Endodermal cell (in vitro differentiated cells): ENCODE measurements around the gene FCSK. TPM values are rescaled to one million over a fixed set of nuclear protein-coding genes. Genes with fewer than 3 reads are reported as not detected.

Experiments used
- DNase-seq: peaks from one replicate; pipeline ENCODE4 v3.0.0-alpha.2; 2017
- H3K27ac ChIP-seq: 2 replicates; pipeline ENCODE4 v1.5.1; 2013; ENCODE audit warnings: mild to moderate bottlenecking, low read depth, low read length, moderate library complexity
- H3K27me3 ChIP-seq: 2 replicates; pipeline ENCODE4 v1.6.1; 2013; ENCODE audit warnings: mild to moderate bottlenecking, low read length, moderate library complexity; ENCODE audit not compliant: insufficient read depth, control insufficient read depth, poor library complexity, severe bottlenecking
- H3K36me3 ChIP-seq: 2 replicates; pipeline ENCODE4 v1.7.0; 2013; ENCODE audit warnings: mild to moderate bottlenecking, low read length, moderate library complexity; ENCODE audit not compliant: control insufficient read depth, insufficient read depth
- H3K4me1 ChIP-seq: one replicate; pipeline ENCODE4 v1.7.0; 2013; ENCODE audit warnings: low read length; ENCODE audit not compliant: control insufficient read depth, insufficient read depth
- H3K4me3 ChIP-seq: 2 replicates; pipeline ENCODE4 v1.5.1; 2013; ENCODE audit warnings: mild to moderate bottlenecking, low read length, moderate library complexity
- H3K9ac ChIP-seq: 2 replicates; pipeline ENCODE4 v1.6.1; 2013; ENCODE audit warnings: mild to moderate bottlenecking, low read length, moderate library complexity; ENCODE audit not compliant: poor library complexity, severe bottlenecking; ENCODE audit errors: extremely low read depth
- H3K9me3 ChIP-seq: 2 replicates; pipeline ENCODE4 v1.6.1; 2013; ENCODE audit warnings: mild to moderate bottlenecking, low read length, moderate library complexity; ENCODE audit not compliant: control insufficient read depth
- H3K27ac Mint-ChIP-seq: 2 replicates; pipeline ENCODE4 v1.8.0; 2020; ENCODE audit warnings: mixed read lengths
- H3K27me3 Mint-ChIP-seq: 2 replicates; pipeline ENCODE4 v1.8.0; 2021; ENCODE audit warnings: mild to moderate bottlenecking, mixed read lengths; ENCODE audit not compliant: insufficient read depth
- H3K36me3 Mint-ChIP-seq: 2 replicates; pipeline ENCODE4 v1.8.0; 2020; ENCODE audit warnings: low read depth, mixed read lengths
- H3K4me1 Mint-ChIP-seq: 2 replicates; pipeline ENCODE4 v1.8.0; 2020; ENCODE audit warnings: mixed read lengths
- H3K4me3 Mint-ChIP-seq: 2 replicates; pipeline ENCODE4 v1.8.0; 2020; ENCODE audit warnings: mild to moderate bottlenecking, moderate library complexity, mixed read lengths
- H3K9me3 Mint-ChIP-seq: 2 replicates; pipeline ENCODE4 v1.8.0; 2020; ENCODE audit warnings: mild to moderate bottlenecking, mixed read lengths
- WGBS, 2 experiments: methylation state at CpG; one replicate each; pipeline versions ENCODE4 v1.1.5 to v1.1.7; 2013; ENCODE audit warnings: missing lambda C conversion rate in 2 of 2, mixed read lengths in 1 of 2; ENCODE audit not compliant: insufficient coverage in 1 of 2, insufficient read length in 1 of 2; 5-methylcytosine and 5-hydroxymethylcytosine counted together
- total RNA-seq, 2 donors: library from RNA; stranded (reverse); fragmentation: NEBNext Ultra II Directional in 1 of 2; extraction: Animal tissue kit (Norgen Biotek cat#: 25700) in 1 of 2; gene quantifications; 2 replicates in 1 of 2; 3 replicates in 1 of 2; pipeline ENCODE4 v1.2.1, GENCODE V29; 2021
- TF ChIP-seq, protein P1 (sequence below): fragments of 200-600 bp; sonication (generic); conservative IDR thresholded peaks from 2 replicates; pipeline ENCODE4 v1.5.0; 2021; ENCODE audit warnings: antibody characterized with exemption, mild to moderate bottlenecking

The FCSK gene
- total RNA-seq, 2 donors from 2014 or later: 18.7 to 19.5 TPM

DNA sequence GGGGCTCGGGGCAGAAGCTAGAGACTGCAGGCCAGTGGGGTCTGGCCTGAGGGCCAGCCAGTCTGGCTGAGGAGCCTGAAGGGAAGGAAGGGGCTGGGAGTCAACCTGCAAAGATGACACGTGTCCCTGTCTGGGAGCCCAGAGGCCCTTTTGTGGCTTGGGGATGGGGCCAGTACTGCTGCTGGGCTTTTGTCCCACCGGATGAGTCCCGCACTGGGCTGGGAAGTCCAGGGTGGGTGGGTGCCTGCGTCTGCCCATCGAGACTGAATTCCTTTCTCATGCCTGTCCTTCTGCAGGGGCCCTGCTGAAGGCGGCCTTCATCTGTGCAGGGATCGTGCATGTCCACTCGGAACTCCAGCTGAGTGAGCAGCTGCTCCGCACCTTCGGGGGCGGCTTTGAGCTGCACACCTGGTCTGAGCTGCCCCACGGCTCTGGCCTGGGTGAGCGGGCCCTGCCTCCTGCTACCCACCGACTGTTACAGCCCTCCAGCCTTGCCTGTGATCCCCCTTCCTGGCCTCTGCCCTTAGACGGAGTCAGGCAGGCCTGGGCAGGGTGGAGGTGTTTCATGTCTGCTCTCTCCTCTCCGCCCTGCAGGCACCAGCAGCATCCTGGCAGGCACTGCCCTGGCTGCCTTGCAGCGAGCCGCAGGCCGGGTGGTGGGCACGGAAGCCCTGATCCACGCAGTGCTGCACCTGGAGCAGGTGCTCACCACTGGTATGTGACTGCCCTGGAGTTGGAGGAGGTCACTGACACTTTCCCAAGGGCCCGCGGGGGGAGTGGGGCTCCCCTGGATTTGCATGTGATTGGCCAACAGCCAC is 20.9 kb downstream of the FCSK start:
- no peaks in the 10 kb centered on the region for H3K27me3 Mint-ChIP-seq
- peak; percentile 53 for DNase-seq
- Histone ChIP-seq H3K27ac (no peak overlapping the region), H3K4me3 (no peak overlapping the region), H3K4me1 (no peaks in the 10 kb centered on the region), H3K9me3 (no peaks in the 10 kb centered on the region), H3K27me3 (no peaks in the 10 kb centered on the region), H3K36me3 (peaks cover 5% of the 10 kb centered on the region), H3K9ac (no peak overlapping the region)
- no peaks in the 10 kb centered on the region for H3K9me3 Mint-ChIP-seq
- no peak overlapping the region for H3K27ac Mint-ChIP-seq
- no peak overlapping the region for H3K4me3 Mint-ChIP-seq
- TF ChIP-seq, protein P1, sequence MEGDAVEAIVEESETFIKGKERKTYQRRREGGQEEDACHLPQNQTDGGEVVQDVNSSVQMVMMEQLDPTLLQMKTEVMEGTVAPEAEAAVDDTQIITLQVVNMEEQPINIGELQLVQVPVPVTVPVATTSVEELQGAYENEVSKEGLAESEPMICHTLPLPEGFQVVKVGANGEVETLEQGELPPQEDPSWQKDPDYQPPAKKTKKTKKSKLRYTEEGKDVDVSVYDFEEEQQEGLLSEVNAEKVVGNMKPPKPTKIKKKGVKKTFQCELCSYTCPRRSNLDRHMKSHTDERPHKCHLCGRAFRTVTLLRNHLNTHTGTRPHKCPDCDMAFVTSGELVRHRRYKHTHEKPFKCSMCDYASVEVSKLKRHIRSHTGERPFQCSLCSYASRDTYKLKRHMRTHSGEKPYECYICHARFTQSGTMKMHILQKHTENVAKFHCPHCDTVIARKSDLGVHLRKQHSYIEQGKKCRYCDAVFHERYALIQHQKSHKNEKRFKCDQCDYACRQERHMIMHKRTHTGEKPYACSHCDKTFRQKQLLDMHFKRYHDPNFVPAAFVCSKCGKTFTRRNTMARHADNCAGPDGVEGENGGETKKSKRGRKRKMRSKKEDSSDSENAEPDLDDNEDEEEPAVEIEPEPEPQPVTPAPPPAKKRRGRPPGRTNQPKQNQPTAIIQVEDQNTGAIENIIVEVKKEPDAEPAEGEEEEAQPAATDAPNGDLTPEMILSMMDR: no peak
- H3K4me1 Mint-ChIP-seq: peaks cover 3% of the 10 kb centered on the region
- WGBS, 2 experiments: 93 to 94% methylated on average over 15 to 24 of the region's 24 CpGs
- peaks cover 2% of the 10 kb centered on the region for H3K36me3 Mint-ChIP-seq

DNA sequence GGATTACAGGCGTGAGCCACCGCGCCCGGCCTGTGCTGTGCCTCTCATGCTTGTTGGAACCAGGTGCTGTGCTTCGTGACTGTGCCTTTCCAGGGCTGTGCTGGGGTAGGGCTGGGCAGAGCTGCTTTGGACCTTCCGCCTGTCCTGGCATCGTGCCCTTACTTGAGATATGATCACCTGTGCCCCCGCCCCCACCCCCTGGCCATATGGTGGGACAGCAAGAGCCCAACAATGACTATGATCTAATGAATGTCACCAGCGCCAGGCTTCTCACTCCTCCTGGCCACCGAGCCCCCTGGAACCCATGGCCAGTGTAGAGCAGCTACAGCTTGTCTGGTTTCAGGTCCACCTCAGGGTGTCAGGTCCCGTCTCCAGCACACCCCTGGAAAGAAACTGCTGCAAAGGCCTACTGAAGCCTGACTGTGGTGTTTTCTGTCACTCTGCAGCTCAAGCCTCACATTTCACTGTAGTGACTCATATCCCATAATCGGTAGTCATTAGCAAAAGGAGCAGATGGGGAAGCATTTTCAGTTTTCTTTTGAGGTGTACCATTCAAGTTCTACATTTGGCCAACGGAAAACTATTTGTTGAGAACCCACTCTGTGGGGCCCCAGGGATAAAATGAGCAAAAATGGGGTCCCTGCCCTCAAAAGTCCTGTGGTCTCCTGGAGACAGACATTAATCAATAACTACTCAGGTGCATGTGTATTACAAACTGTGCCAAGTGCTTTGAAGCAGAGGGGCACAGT is 22.1 kb downstream of the FCSK start:
- Histone ChIP-seq H3K27me3 (no peaks in the 10 kb centered on the region), H3K9me3 (no peaks in the 10 kb centered on the region), H3K4me1 (no peaks in the 10 kb centered on the region), H3K4me3 (no peak overlapping the region), H3K9ac (no peak overlapping the region), H3K27ac (no peak overlapping the region), H3K36me3 (peaks cover 16% of the 10 kb centered on the region)
- Mint-ChIP-seq H3K9me3 (no peaks in the 10 kb centered on the region), H3K4me1 (no peaks in the 10 kb centered on the region), H3K4me3 (no peak overlapping the region), H3K27ac (no peak overlapping the region), H3K27me3 (no peaks in the 10 kb centered on the region), H3K36me3 (peaks cover 12% of the 10 kb centered on the region)
- no peak for DNase-seq
- TF ChIP-seq, protein P1: no peak
- 91 to 92% methylated on average over 9 to 13 of the region's 13 CpGs for WGBS, 2 experiments

DNA sequence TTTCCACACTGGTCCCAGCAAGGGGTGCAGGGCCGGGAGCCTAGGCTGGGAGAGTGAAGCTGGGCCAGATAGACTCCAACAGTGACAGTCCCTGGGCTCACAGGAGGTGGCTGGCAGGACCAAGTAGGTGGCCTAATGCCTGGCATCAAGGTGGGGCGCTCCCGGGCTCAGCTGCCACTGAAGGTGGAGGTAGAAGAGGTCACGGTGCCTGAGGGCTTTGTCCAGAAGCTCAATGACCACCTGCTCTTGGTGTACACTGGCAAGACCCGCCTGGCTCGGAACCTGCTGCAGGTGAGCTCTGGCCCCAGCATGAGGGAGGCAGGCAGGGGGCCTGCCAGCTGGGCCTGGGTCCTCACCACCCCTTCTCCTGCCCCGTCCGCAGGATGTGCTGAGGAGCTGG is 23.8 kb downstream of the FCSK start:
- no peak for DNase-seq
- Histone ChIP-seq H3K9ac (no peak overlapping the region), H3K27ac (no peak overlapping the region), H3K4me1 (no peaks in the 10 kb centered on the region), H3K9me3 (no peaks in the 10 kb centered on the region), H3K36me3 (peaks cover 24% of the 10 kb centered on the region), H3K4me3 (no peak overlapping the region), H3K27me3 (no peaks in the 10 kb centered on the region)
- TF ChIP-seq, protein P1: no peak
- WGBS, 2 experiments: 90 to 92% methylated on average over 3 to 8 of the region's 8 CpGs
- Mint-ChIP-seq H3K9me3 (no peaks in the 10 kb centered on the region), H3K27me3 (no peaks in the 10 kb centered on the region), H3K4me1 (no peaks in the 10 kb centered on the region), H3K36me3 (peaks cover 21% of the 10 kb centered on the region), H3K4me3 (no peak overlapping the region), H3K27ac (peak overlapping the region; percentile 44)
